SK-N-MC (cell line): ENCODE results near the gene BID.

Source experiments
- DNase-seq: peaks from one replicate; pipeline ENCODE4 v3.0.0-alpha.2; 2011; ENCODE audit warnings: low read depth, low spot score
- H3K27ac ChIP-seq: fragments of 200-600 bp; sonication (generic); 2 replicates; pipeline ENCODE4 v1.5.1; 2016; ENCODE audit warnings: mixed run types
- H3K36me3 ChIP-seq: fragments of 200-600 bp; sonication (generic); 2 replicates; pipeline ENCODE4 v1.6.1; 2017; ENCODE audit warnings: antibody characterized with exemption, low read length, mixed read lengths; ENCODE audit not compliant: insufficient read depth
- H3K4me3 ChIP-seq: fragments of 200-600 bp; sonication (generic); 2 replicates; pipeline ENCODE4 v1.5.1; 2016
- H3K9ac ChIP-seq: fragments of 200-600 bp; sonication (generic); 2 replicates; pipeline ENCODE4 v1.8.0; 2017; ENCODE audit warnings: mixed run types, mixed read lengths; ENCODE audit not compliant: insufficient read length
- H3K9me3 ChIP-seq: fragments of 200-600 bp; sonication (generic); 2 replicates; pipeline ENCODE4 v1.6.1; 2017; ENCODE audit warnings: low read depth, mild to moderate bottlenecking, antibody characterized with exemption, low read length, moderate library complexity, mixed read lengths
- EZH2 ChIP-seq: fragments of 200-600 bp; sonication (generic); IDR thresholded peaks from one replicate; pipeline ENCODE4 v1.6.1; 2017; ENCODE audit warnings: antibody characterized with exemption
- FOXP2 ChIP-seq: optimal IDR thresholded peaks from 2 replicates; pipeline ENCODE3; 2011; ENCODE audit warnings: mild to moderate bottlenecking, moderate library complexity; ENCODE audit not compliant: insufficient read depth; ENCODE audit errors: extremely low read length, control extremely low read depth
- POLR2AphosphoS5 ChIP-seq: IDR thresholded peaks from 2 replicates; pipeline ENCODE4 v1.6.1; 2012; ENCODE audit warnings: mild to moderate bottlenecking, low read depth, low read length, borderline replicate concordance

BID gene

GRCh38 chr22:17797721-17798559 is 23.7 kb upstream of the BID start:
- H3K9ac ChIP-seq, result no peak overlapping the region
- H3K9me3 ChIP-seq, result no peaks in the 10 kb centered on the region
- H3K4me3 ChIP-seq, result no peak overlapping the region
- TF ChIP-seq FOXP2 (no peak), POLR2AphosphoS5 (no peak), EZH2 (no peak)
- no peak for DNase-seq
- H3K27ac ChIP-seq, result no peak overlapping the region; the same call in 1 of the 2 replicates
- H3K36me3 ChIP-seq, result no peaks in the 10 kb centered on the region

- Histone ChIP-seq H3K9me3 (no peaks in the 10 kb centered on the region), H3K4me3 (no peak overlapping the region), H3K9ac (no peak overlapping the region), H3K36me3 (no peaks in the 10 kb centered on the region), H3K27ac (no peak overlapping the region)
- no peak for DNase-seq
- TF ChIP-seq EZH2 (no peak), POLR2AphosphoS5 (no peak), FOXP2 (no peak)
Measured at GRCh38 chr22:17796695-17797094, 22.4 kb upstream of the BID start.

- no peak overlapping the region for H3K27ac ChIP-seq
Measured at GRCh38 chr22:17795661-17796548, 21.6 kb upstream of the BID start.

GRCh38 chr22:17794726-17795542 is 20.7 kb upstream of the BID start:
- Histone ChIP-seq H3K4me3 (no peak overlapping the region), H3K9ac (no peak overlapping the region), H3K9me3 (no peaks in the 10 kb centered on the region), H3K27ac (no peak overlapping the region), H3K36me3 (no peaks in the 10 kb centered on the region)
- DNase-seq, result no peak
- TF ChIP-seq POLR2AphosphoS5 (no peak), EZH2 (no peak), FOXP2 (no peak)

More at GRCh38 chr22:17795661-17796548, 21.6 kb upstream of the BID start:
- Histone ChIP-seq H3K9ac (no peak overlapping the region), H3K9me3 (no peaks in the 10 kb centered on the region), H3K36me3 (no peaks in the 10 kb centered on the region), H3K4me3 (no peak overlapping the region)
- DNase-seq, result no peak
- TF ChIP-seq EZH2, result no peak
- TF ChIP-seq FOXP2, result no peak
- TF ChIP-seq POLR2AphosphoS5, result no peak

GRCh38 chr22:17792854-17793434 is 18.7 kb upstream of the BID start:
- no peak for DNase-seq
- H3K9ac ChIP-seq, result no peak overlapping the region
- no peak overlapping the region for H3K4me3 ChIP-seq
- H3K36me3 ChIP-seq, result no peaks in the 10 kb centered on the region
- TF ChIP-seq EZH2, result no peak
- TF ChIP-seq POLR2AphosphoS5, result no peak
- no peak for TF ChIP-seq FOXP2
- H3K9me3 ChIP-seq, result no peaks in the 10 kb centered on the region
- H3K27ac ChIP-seq, result no peak overlapping the region

- H3K36me3 ChIP-seq, result no peaks in the 10 kb centered on the region
- no peak overlapping the region for H3K9ac ChIP-seq
- H3K9me3 ChIP-seq, result no peaks in the 10 kb centered on the region
- no peak overlapping the region for H3K27ac ChIP-seq
- DNase-seq, result no peak
- TF ChIP-seq POLR2AphosphoS5 (no peak), EZH2 (no peak)
- H3K4me3 ChIP-seq, result no peak overlapping the region
Measured at GRCh38 chr22:17792299-17792698, 18.0 kb upstream of the BID start.

- no peak for TF ChIP-seq FOXP2
- no peak for TF ChIP-seq POLR2AphosphoS5
- TF ChIP-seq EZH2, result no peak
- no peaks in the 10 kb centered on the region for H3K36me3 ChIP-seq
- DNase-seq, result no peak
Measured at GRCh38 chr22:17791196-17791595, 16.9 kb upstream of the BID start.

More at GRCh38 chr22:17791196-17791595, 16.9 kb upstream of the BID start:
- no peak overlapping the region for H3K4me3 ChIP-seq
- H3K9me3 ChIP-seq, result no peaks in the 10 kb centered on the region
- H3K9ac ChIP-seq, result no peak overlapping the region
- H3K27ac ChIP-seq, result no peak overlapping the region
